H9 (cell line): ENCODE data around the gene ATAD2B. TPM values are rescaled to one million over a fixed set of nuclear protein-coding genes. Genes with fewer than 3 reads are reported as not detected.

Experiments used
- DNase-seq: peaks from one replicate; pipeline ENCODE4 v3.0.0-alpha.2; 2017
- H2AFZ ChIP-seq: one replicate; pipeline ENCODE4 v1.6.1; 2013; ENCODE audit warnings: mild to moderate bottlenecking, low read length, control low read depth, moderate library complexity
- H2AK5ac ChIP-seq: 2 replicates; pipeline ENCODE4 v1.6.1; 2013; ENCODE audit warnings: low read length, control low read depth, mixed read lengths; ENCODE audit not compliant: insufficient read length
- H2BK120ac ChIP-seq: one replicate; pipeline ENCODE4 v1.6.1; 2013; ENCODE audit warnings: low read depth, mild to moderate bottlenecking, low read length, control low read depth, inconsistent platforms; ENCODE audit not compliant: poor library complexity, severe bottlenecking
- H2BK12ac ChIP-seq: 2 replicates; pipeline ENCODE4 v1.6.1; 2013; ENCODE audit warnings: low read length, control low read depth, mixed read lengths, low read depth; ENCODE audit not compliant: insufficient read length
- H2BK15ac ChIP-seq: 2 replicates; pipeline ENCODE4 v1.6.1; 2013; ENCODE audit warnings: low read depth, low read length, control low read depth
- H2BK20ac ChIP-seq: one replicate; pipeline ENCODE4 v1.6.1; 2013; ENCODE audit warnings: low read depth, mild to moderate bottlenecking, low read length, control low read depth, inconsistent platforms; ENCODE audit not compliant: poor library complexity, severe bottlenecking
- H2BK5ac ChIP-seq: 2 replicates; pipeline ENCODE4 v1.6.1; 2013; ENCODE audit warnings: low read length, control low read depth, mixed read lengths; ENCODE audit not compliant: insufficient read length
- H3K14ac ChIP-seq: 2 replicates; pipeline ENCODE4 v1.6.1; 2013; ENCODE audit warnings: low read length, control low read depth; ENCODE audit not compliant: insufficient read depth
- H3K18ac ChIP-seq: 2 replicates; pipeline ENCODE4 v1.6.1; 2013; ENCODE audit warnings: low read depth, mild to moderate bottlenecking, mixed read lengths, low read length, control low read depth; ENCODE audit not compliant: insufficient read length
- H3K23ac ChIP-seq: 2 replicates; pipeline ENCODE4 v1.6.1; 2013; ENCODE audit warnings: low read length, control low read depth, mixed read lengths, low read depth; ENCODE audit not compliant: insufficient read length
- H3K23me2 ChIP-seq: 2 replicates; pipeline ENCODE4 v1.6.1; 2013; ENCODE audit warnings: low read depth, mild to moderate bottlenecking, mixed read lengths, low read length, control low read depth; ENCODE audit not compliant: insufficient read length, poor library complexity, severe bottlenecking
- H3K27ac ChIP-seq: 2 replicates; pipeline ENCODE4 v1.5.1; 2013; ENCODE audit warnings: low read length, control low read depth, mixed read lengths, low read depth; ENCODE audit not compliant: insufficient read length
- H3K27me3 ChIP-seq: 2 replicates; pipeline ENCODE4 v1.6.1; 2013; ENCODE audit warnings: low read length, control low read depth, inconsistent platforms; ENCODE audit not compliant: insufficient read depth
- H3K4ac ChIP-seq: 2 replicates; pipeline ENCODE4 v1.6.1; 2013; ENCODE audit warnings: low read depth, mild to moderate bottlenecking, control low read depth, inconsistent platforms, low read length, moderate library complexity
- H3K4me1 ChIP-seq: 2 replicates; pipeline ENCODE4 v1.6.1; 2013; ENCODE audit warnings: low read length, control low read depth, inconsistent platforms; ENCODE audit not compliant: insufficient read depth
- H3K4me2 ChIP-seq: 2 replicates; pipeline ENCODE4 v1.6.1; 2013; ENCODE audit warnings: low read length, control low read depth, mixed read lengths; ENCODE audit not compliant: insufficient read length, insufficient read depth
- H3K56ac ChIP-seq: 2 replicates; pipeline ENCODE4 v1.6.1; 2013; ENCODE audit warnings: low read depth, mild to moderate bottlenecking, mixed read lengths, low read length, control low read depth; ENCODE audit not compliant: insufficient read length
- H3K79me1 ChIP-seq: 2 replicates; pipeline ENCODE4 v1.6.1; 2013; ENCODE audit warnings: low read depth, mild to moderate bottlenecking, moderate library complexity, low read length, control low read depth, inconsistent platforms; ENCODE audit not compliant: insufficient read depth, poor library complexity, severe bottlenecking
- H3K79me2 ChIP-seq: 2 replicates; pipeline ENCODE4 v1.6.1; 2013; ENCODE audit warnings: low read length, control low read depth, inconsistent platforms; ENCODE audit not compliant: insufficient read depth
- H3K9ac ChIP-seq: 2 replicates; pipeline ENCODE4 v1.6.1; 2013; ENCODE audit warnings: low read length, control low read depth, mixed read lengths; ENCODE audit not compliant: insufficient read length; ENCODE audit errors: extremely low read depth
- H3K9me3 ChIP-seq: one replicate; pipeline ENCODE4 v1.6.1; 2013; ENCODE audit warnings: low read depth, low read length, inconsistent platforms; ENCODE audit not compliant: control insufficient read depth
- H3T11ph ChIP-seq: one replicate; pipeline ENCODE4 v1.6.1; 2013; ENCODE audit warnings: mild to moderate bottlenecking, low read length, control low read depth, inconsistent platforms
- H4K20me1 ChIP-seq: one replicate; pipeline ENCODE4 v1.6.1; 2013; ENCODE audit not compliant: control insufficient read depth, insufficient read length, insufficient read depth
- H4K5ac ChIP-seq: 2 replicates; pipeline ENCODE4 v1.6.1; 2013; ENCODE audit warnings: low read depth, mild to moderate bottlenecking, mixed read lengths, low read length, control low read depth; ENCODE audit not compliant: insufficient read length
- H4K8ac ChIP-seq: replicated peaks from 2 replicates; pipeline ENCODE4 v1.6.1; 2013; ENCODE audit warnings: low read length, control low read depth, mixed read lengths, low read depth; ENCODE audit not compliant: insufficient read length
- H4K91ac ChIP-seq: 2 replicates; pipeline ENCODE4 v1.6.1; 2013; ENCODE audit warnings: low read depth, mild to moderate bottlenecking, moderate library complexity, mixed read lengths, low read length, control low read depth; ENCODE audit not compliant: insufficient read length
- H3K27ac Mint-ChIP-seq, 3 experiments: 2 replicates in 2 of 3; 3 replicates in 1 of 3; pipeline ENCODE4 v1.8.0; 2020 to 2021; ENCODE audit warnings: mixed read lengths in 3 of 3, mild to moderate bottlenecking in 1 of 3, moderate library complexity in 1 of 3
- H3K27me3 Mint-ChIP-seq: 2 replicates; pipeline ENCODE4 v1.8.0; 2021; ENCODE audit warnings: low read depth, mild to moderate bottlenecking, moderate library complexity, mixed read lengths
- H3K36me3 Mint-ChIP-seq, 3 experiments: 2 replicates in 2 of 3; 3 replicates in 1 of 3; pipeline ENCODE4 v1.8.0; 2020 to 2021; ENCODE audit warnings: low read depth in 3 of 3, mixed read lengths in 3 of 3; ENCODE audit not compliant: insufficient read depth in 1 of 3
- H3K4me1 Mint-ChIP-seq, 2 experiments: 2 replicates each; pipeline ENCODE4 v1.8.0; 2020; ENCODE audit warnings: mixed read lengths in 2 of 2
- H3K4me3 Mint-ChIP-seq, 2 experiments: 2 replicates in 1 of 2; 3 replicates in 1 of 2; pipeline ENCODE4 v1.8.0; 2020 to 2021; ENCODE audit warnings: mild to moderate bottlenecking in 2 of 2, mixed read lengths in 2 of 2, moderate library complexity in 1 of 2
- H3K9me3 Mint-ChIP-seq, 2 experiments: 2 replicates in 1 of 2; 3 replicates in 1 of 2; pipeline ENCODE4 v1.8.0; 2020; ENCODE audit warnings: mild to moderate bottlenecking in 2 of 2, mixed read lengths in 2 of 2, moderate library complexity in 1 of 2
- WGBS: extraction: QIAGEN DNeasy Blood & Tissue Kit; methylation state at CpG from one replicate; pipeline ENCODE4 v1.1.7; 2013; ENCODE audit warnings: missing lambda C conversion rate, low lambda C conversion rate, mixed read lengths; ENCODE audit not compliant: insufficient read length; ENCODE audit errors: extremely low coverage; 5-methylcytosine and 5-hydroxymethylcytosine counted together
- total RNA-seq: library from RNA; stranded (reverse); gene quantifications from 2 replicates; pipeline ENCODE4 v1.2.1, GENCODE V29; 2021
- TF ChIP-seq, protein P1 (sequence below): fragments of 200-600 bp; sonication (generic); conservative IDR thresholded peaks from 3 replicates; pipeline ENCODE4 v1.8.0; 2021; ENCODE audit warnings: antibody characterized with exemption, mild to moderate bottlenecking

The ATAD2B gene
- total RNA-seq, 1 experiment from 2014 or later, result 21.4 TPM

GRCh38 chr2:23836505-23836904 lies 90.4 kb downstream of the ATAD2B start:
- H2BK15ac ChIP-seq, result no peak overlapping the region
- no peak for DNase-seq
- H3K4ac ChIP-seq, result no peak overlapping the region
- H4K91ac ChIP-seq, result no peak overlapping the region
- Mint-ChIP-seq H3K9me3 (peaks cover 4 to 5% of the 10 kb centered on the region in 2 experiments; a peak in 4 of 5 replicates), H3K27ac (no peak overlapping the region), H3K36me3 (peaks cover 29 to 42% (median 31%) of the 10 kb centered on the region in 3 experiments), H3K4me3 (no peak overlapping the region), H3K4me1 (no peaks in the 10 kb centered on the region), H3K27me3 (no peaks in the 10 kb centered on the region)
- H3K27me3 ChIP-seq, result no peaks in the 10 kb centered on the region
- no peak overlapping the region for H3K23ac ChIP-seq
- H3K4me2 ChIP-seq, result no peak overlapping the region
- no peaks in the 10 kb centered on the region for H4K20me1 ChIP-seq
- no peaks in the 10 kb centered on the region for H3K23me2 ChIP-seq
- no peak overlapping the region for H2BK5ac ChIP-seq
- H3K27ac ChIP-seq, result no peak overlapping the region
- H2AK5ac ChIP-seq, result no peak overlapping the region
- no peak overlapping the region for H3K18ac ChIP-seq
- no peak overlapping the region for H3T11ph ChIP-seq
- no peak overlapping the region for H3K14ac ChIP-seq
- TF ChIP-seq, protein P1, sequence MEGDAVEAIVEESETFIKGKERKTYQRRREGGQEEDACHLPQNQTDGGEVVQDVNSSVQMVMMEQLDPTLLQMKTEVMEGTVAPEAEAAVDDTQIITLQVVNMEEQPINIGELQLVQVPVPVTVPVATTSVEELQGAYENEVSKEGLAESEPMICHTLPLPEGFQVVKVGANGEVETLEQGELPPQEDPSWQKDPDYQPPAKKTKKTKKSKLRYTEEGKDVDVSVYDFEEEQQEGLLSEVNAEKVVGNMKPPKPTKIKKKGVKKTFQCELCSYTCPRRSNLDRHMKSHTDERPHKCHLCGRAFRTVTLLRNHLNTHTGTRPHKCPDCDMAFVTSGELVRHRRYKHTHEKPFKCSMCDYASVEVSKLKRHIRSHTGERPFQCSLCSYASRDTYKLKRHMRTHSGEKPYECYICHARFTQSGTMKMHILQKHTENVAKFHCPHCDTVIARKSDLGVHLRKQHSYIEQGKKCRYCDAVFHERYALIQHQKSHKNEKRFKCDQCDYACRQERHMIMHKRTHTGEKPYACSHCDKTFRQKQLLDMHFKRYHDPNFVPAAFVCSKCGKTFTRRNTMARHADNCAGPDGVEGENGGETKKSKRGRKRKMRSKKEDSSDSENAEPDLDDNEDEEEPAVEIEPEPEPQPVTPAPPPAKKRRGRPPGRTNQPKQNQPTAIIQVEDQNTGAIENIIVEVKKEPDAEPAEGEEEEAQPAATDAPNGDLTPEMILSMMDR, result no peak
- H2AFZ ChIP-seq, result no peak overlapping the region
- H3K9ac ChIP-seq, result no peak overlapping the region
- no peak overlapping the region for H4K8ac ChIP-seq
- H3K9me3 ChIP-seq, result no peaks in the 10 kb centered on the region
- no peak overlapping the region for H2BK20ac ChIP-seq
- H3K4me1 ChIP-seq, result no peaks in the 10 kb centered on the region
- WGBS, result no CpG with 5 or more reads among the region's 5 CpGs
- no peaks in the 10 kb centered on the region for H3K79me1 ChIP-seq
- no peak overlapping the region for H3K56ac ChIP-seq
- no peak overlapping the region for H4K5ac ChIP-seq
- H3K79me2 ChIP-seq, result no peaks in the 10 kb centered on the region
- no peak overlapping the region for H2BK120ac ChIP-seq
- H2BK12ac ChIP-seq, result no peak overlapping the region
